ENCODE data around the gene PDZD2.

DNA sequence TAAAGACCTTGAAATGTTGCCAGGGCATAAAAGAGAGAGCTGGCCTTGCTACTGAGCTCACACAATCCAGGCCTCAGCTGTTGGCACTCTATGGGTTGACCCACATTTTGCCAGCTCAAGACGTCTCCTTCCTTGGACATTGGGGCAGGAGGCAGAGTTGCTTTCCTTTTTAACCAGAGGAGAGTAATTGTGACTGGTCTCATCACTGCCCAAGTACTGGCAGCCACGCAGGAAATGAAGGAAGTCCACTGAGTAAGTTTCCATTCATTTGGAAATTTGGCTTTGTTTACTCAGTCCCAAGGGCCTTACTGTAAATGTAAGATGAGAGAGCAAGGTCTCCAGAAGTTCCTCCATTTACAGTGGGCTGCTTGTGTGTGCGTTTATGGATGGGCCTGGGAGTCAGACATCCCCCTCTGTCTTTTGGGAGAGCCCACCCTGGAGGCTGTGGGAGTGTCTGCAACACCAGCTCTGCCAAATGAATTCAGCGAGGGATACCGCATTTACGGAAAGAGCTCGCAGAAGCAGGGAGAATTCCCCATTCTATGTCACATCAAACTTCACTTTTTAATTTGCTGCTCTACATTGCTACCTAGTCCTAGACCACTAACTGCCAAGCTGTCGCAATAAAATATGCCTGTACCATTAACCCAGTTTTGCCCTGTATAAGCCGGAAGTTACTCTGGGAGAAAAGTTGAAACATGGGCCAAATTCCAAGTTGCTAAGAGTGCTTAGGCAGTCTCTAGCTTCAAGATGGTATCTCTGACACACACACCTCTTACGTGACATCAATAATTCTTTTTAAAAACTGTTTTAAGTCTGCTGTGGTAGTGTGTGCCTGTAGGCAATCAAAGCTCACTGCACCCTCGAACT is 24.5 kb upstream of the PDZD2 start:
- no peak for TF ChIP-seq CTCF (IDR thresholded peaks at IDR 0.05)
- no peak for TF ChIP-seq POLR2A (IDR thresholded peaks at IDR 0.05)
- TF ChIP-seq POLR2AphosphoS5 (IDR thresholded peaks at IDR 0.05; ENCODE audit: insufficient read depth in 1 of 2, low read depth in 1 of 2), result no peak

Data from vagina (tissue), 2 donors.